ENCODE data around the gene INTU.
"Not testable (repeated sequence)": the region's sequence is repeated elsewhere in the genome, so short reads cannot be mapped to it uniquely, and the experiment has no call there.

Gene INTU

GRCh38 chr4:127632420-127633403 is at the start of gene INTU:
Gene INTU, plus strand, starts transcription at chr4:127632957. Its CDS starts 78 bp downstream, at chr4:127633035.
- peak; percentile 64 for DNase-seq

DNA sequence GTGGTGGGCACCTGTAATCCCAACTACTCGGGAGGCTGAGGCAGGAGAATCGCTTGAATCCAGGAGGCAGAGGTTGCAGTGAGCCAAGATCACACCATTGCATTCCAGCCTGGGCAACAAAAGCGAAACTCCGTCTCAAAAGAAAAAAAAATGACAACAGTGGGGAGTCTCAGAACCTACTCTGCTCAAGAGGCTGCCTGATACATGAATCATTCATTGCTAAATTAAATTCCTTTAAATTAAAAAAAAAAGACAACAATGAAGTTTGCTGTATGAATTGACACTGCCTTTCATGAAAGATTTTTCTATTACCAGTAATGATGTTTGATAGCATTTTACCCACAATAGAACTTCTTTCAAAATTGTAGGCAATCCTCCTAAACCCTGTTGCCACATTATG is 46.3 kb upstream of the INTU start:
- not testable (repeated sequence) for DNase-seq

GRCh38 chr4:127586922-127587571 is 45.7 kb upstream of the INTU start:
- DNase-seq: peak; percentile 37

- not testable (repeated sequence) for DNase-seq
Measured at GRCh38 chr4:127589153-127589552, 43.6 kb upstream of the INTU start.

- no peak for DNase-seq
Measured at GRCh38 chr4:127598656-127599055, 34.1 kb upstream of the INTU start.

DNA sequence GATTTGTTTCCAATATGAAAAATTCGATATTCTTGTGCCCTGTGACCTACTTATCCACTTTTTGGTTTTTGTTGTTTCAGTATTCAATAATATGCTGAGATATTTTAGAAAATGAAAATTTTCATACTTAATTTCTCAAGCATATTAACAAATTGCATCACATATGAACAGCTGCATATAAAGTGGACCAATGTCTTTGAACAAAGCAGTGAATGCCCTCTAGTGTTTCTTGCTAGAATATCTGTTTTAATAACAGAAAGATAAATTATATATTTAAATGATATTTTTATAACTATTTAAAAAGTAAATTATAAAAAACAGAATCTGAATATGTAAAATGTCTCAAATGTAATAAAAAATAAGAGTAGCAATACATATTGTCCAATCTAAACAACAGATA is 31.7 kb upstream of the INTU start:
- no peak for DNase-seq

DNA sequence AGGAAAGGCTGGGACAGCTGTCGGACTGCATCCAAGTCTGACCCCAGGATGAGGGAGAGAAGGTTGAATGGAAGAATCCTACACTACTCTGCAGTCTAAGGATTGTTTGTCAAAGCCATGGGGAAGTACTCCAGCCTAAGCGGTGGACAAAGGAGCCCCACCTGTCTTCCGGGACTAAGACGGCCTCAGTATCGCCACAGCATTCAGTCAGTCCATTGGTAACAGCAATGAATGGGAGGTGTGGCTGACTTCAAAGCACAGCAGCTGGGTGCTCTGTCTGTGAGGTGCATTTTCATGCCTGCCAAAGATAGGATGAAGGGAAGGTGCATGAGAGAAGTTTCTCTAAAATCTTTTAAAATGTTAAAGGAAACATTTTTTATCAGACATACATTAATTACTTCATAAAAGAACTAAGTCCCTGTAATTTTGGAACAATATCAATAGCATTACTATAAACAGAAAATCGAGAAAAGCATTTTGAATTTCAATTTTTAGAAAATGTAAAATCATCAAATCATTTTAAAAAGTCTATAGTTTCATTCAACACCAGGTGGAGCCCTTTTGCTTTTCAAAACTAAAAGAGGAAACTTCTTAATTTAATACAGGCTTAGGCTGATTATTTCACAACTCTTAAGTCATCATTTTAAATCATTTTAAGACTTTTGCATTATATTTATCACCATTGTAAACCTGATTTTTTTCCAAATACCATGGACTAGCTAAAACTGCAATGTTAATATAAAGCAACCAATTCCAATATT is 27.6 kb upstream of the INTU start:
- peak; percentile 20 for DNase-seq

DNA sequence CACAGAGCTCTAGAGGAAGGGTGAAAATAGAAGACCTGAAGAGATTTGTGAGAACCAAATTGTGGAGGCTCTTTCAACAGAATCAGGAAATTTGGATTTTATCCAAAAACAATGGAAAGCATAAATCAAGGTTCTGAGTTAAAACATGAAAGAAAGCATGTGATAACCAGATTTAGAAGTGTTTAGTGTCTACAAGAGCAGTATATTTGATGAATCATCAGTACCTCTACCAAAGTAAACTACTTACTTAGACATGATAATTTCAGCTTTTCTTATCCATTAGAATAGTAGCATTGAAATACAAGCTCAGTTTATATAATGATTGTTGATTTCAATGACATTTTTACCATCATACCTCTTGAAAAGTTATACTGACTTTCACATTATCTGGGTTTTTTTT is 25.9 kb upstream of the INTU start:
- no peak for DNase-seq

DNA sequence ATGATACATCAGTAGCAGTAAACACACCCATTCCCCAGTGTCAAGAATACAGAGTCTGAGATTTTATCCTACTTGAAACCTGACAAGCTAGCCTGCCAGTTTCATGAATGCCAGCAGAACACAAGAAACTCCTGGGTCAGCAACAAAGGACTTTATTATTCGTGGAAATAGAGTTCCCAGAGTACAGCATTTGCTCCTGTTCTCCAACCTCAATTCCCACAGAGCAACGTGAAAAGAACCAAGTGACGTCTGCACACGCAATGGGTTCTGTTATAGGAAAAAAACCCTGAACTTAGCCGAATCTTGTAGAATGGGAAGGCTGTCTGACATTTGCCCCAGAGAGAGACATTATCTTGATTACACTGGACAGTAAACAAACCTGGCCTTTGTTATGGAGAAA is 23.3 kb upstream of the INTU start:
- no peak for DNase-seq

DNA sequence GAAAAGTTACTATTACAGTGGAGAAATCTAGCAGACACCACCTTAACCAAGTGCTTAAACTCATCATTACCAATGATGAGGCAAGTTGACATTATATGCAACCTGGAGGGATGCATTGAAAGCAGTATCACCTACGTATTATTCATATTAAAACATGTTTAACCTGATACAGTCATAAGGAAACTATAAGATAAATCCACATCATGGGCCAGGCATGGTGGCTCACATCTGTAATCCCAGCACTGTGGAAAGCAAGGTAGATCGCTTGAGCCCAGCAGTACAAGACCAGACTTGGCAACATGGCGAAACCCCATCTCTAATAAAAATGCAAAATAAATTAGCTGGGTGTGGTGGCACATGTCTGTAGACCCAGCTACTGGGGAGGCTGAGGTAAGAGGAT is 22.3 kb upstream of the INTU start:
- no peak for DNase-seq

DNA sequence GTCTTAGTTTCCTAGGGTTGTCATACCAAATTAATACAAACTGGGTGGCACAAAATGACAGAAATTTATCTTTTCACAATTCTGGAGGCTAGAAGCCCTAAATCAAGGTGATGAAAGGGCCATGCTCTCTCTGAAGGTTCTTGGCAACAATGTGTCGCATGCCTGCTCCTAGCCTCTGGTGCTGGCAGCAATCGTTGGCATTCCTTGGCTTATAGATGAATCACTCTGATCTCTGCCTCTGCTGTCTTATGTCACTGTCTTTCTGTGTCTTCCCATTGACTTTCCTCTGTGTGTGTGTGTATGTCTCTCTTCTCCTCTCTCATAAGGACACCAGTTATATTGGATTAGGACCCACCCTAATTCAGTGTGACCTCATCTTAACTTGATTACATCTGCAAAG is 15.9 kb upstream of the INTU start:
- no peak for DNase-seq

DNA sequence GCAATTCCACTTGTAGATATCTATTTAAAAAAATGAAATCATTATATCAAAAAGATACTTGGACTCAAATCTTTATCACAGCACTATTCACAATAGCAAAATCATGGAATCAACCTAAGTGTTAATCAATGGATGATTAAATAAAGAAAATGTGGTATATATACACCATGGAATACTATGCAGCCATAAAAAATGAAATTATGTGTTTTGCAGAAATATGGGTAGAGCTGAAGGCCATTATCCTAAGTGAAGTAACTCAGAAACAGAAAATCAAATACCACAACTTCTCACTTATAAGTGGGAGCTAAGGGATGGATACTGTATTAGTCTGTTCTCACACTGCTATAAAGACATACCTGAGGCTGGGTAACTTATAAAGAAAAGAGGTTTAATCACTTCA is 14.3 kb upstream of the INTU start:
- no peak for DNase-seq

- no peak for DNase-seq
Measured at GRCh38 chr4:127622621-127622920, 10.2 kb upstream of the INTU start.

- no peak for DNase-seq
Measured at GRCh38 chr4:127622921-127623796, 9.6 kb upstream of the INTU start.

- no peak for DNase-seq
Measured at GRCh38 chr4:127623797-127624083, 9.0 kb upstream of the INTU start.

DNA sequence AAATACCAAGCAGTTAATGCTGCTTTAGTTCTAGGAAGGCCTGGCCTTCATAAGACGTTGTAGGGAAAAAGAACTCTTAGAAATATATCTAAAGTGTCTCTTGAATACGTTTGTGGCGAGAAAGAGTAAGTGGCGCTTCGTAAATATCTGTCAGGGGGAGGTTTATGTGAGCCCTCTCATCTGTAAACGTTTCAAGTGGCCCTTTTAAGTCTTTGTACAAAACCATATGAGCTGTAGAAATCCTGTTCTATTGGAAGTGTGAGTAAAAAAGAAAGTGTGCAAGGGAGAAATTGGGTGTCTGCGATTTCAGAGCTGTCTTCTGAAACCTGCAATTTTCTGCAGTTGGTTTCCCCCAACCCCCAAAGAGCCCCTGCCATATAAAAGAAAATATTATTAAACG is 8.6 kb upstream of the INTU start:
- no peak for DNase-seq

DNA sequence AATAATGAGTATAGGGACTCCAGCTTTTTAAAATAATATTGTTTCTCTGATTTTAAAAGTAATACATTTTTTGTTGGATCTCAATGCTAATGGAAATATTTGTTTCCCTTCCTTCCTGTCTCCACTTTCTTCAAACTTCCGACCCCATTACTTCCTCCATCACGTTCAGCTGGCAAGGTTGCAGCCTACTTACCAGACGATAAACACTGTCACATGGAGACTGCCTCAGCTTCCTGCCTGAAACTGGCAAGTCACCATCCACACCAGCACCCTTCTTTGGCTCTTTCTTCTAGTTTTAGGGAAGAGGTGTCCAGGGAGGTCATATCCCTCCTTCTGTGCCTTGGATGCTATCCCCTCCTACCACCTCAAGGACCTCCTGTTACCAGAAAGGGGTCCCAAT is 3.4 kb upstream of the INTU start:
- DNase-seq: no peak

GRCh38 chr4:127630152-127630551 is 2.6 kb upstream of the INTU start:
- no peak for DNase-seq

- DNase-seq: no peak
Measured at GRCh38 chr4:127631420-127631819, 1.3 kb upstream of the INTU start.

GRCh38 chr4:127634181-127634580 is 1.4 kb downstream of the INTU start:
- DNase-seq: no peak

DNA sequence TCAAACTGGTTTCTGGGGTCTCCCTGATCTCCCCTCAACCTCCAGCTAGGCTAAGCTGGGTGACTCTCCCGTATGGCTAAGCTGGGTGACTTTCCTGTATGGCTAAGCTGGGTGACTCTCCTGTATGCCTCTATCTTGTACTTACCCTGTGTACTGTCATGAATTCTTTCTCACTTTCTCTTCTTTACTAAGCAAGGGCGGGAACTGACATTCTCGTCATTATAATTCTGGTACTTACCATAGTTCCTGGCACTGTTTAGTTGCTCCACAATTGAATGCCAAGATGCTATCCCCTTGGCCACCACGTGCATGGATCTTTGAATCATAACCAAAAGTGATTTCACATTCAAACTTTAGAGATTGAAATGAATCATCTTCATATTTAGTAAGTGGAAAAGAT is 8.8 kb downstream of the INTU start:
- DNase-seq: no peak

GRCh38 chr4:127642169-127642568 is 9.4 kb downstream of the INTU start:
- DNase-seq: no peak

DNA sequence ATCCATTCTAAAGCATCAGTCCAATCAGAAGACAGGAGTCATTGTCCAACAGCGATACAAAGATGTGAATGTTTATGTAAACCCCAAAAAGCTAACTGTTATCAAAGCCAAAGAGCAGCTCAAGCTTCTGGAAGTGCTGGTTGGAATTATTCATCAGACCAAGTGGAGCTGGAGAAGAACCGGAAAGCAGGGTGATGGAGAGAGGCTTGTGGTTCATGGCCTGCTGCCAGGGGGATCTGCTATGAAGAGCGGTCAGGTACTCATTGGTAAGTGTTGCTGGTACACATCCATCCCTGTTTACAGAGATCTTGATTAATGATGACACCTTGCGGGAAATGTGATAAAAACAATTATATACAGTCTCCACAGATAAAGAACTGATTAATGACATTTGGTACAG is 11.0 kb downstream of the INTU start:
- no peak for DNase-seq
